ENCODE results near the gene GOLGA6L1. TPM values are rescaled to one million over a fixed set of nuclear protein-coding genes. Genes with fewer than 3 reads are reported as not detected.
"Not testable (repeated sequence)": the region's sequence is repeated elsewhere in the genome, so short reads cannot be mapped to it uniquely, and the experiment has no call there.

The GOLGA6L1 gene, protein sequence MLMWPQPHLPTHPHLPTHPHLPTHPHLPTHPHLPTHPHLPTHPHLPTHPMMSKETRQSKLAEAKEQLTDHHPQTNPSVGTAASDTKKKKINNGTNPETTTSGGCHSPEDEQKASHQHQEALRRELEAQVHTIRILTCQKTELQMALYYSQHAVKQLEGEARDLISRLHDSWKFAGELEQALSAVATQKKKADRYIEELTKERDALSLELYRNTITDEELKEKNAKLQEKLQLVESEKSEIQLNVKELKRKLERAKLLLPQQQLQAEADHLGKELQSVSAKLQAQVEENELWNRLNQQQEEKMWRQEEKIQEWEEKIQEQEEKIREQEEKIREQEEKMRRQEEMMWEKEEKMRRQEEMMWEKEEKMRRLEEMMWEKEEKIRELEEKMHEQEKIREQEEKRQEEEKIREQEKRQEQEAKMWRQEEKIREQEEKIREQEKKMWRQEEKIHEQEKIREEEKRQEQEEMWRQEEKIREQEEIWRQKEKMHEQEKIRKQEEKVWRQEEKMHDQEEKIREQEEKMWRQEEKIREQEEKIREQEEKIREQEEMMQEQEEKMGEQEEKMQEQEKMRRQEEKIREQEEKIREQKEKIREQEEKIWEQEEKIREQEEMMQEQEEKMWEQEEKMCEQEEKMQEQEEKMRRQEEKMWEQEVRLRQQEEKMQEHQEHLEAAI
- total RNA-seq (2014; rRNA removed; shearing (Covaris generic)): not detected in 2 replicates

DNA sequence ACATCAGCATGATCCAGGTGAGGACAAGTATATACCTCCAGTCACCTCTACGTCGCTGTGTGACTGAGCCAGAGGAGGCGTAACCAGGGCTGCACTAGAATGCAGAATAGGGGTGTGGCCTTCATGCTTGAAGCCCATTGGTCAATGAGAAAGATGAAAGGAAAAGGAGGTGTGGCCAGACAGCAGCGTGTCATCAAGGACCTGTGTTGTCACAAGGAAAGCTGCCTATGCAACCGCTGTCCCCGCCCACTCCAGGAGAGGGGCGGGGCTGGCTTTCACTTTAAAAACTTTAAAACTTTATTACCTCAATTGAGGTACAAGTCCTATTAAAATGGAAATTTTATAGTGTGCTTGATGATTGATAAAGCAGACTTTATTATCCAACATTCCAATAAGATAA is at the start of gene GOLGA6L1:
TSS of gene GOLGA6L1 (minus strand) at position 101 of the 400 bp plus-strand sequence. CDS start at position 10, 91 bp downstream.
- DNase-seq (ENCODE audit: low spot score): not testable (repeated sequence)

GRCh38 chr15:23181201-23181600 is 44.6 kb upstream of the GOLGA6L1 start:
- DNase-seq (ENCODE audit: low spot score): not testable (repeated sequence)

DNA sequence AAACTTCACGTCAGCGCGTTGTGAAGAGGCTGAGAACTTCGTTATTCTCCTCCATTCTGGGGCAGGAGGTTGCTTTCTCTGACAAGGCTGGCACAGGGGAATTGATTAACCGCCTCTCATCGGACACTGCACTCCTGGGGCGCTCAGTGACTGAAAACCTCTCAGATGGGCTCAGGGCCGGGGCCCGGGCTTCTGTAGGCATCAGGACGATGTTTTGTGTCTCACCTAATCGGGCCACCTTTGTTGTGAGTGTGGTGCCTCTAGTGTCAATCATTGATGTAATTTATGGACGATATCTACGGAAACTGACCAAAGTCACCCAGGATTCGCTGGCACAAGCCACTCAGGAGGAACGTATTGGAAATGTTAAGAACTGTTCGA is 43.9 kb upstream of the GOLGA6L1 start:
- DNase-seq (ENCODE audit: low spot score): not testable (repeated sequence)

GRCh38 chr15:23179768-23180546 is 43.3 kb upstream of the GOLGA6L1 start:
- DNase-seq (ENCODE audit: low spot score): not testable (repeated sequence)

DNA sequence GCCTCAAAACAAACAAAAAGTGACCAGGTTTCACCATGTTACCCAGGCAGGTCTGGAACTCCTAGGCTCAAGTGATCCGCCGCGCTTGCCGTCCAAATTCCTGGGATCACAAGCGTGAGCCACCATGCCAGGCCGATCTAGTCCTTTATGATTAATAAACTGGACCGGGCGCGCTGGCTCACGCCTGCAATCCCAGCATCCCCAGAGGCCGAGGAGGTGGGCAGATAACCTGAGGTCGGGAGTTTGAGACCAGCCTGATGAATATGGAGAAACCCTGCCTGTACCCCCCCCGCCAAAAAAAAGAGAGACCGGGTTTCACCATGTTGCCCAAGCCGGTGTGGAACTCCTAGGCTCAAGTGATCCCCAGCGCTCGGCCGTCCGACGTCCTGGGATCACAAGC is 40.1 kb upstream of the GOLGA6L1 start:
- not testable (repeated sequence) for DNase-seq (ENCODE audit: low spot score)

GRCh38 chr15:23175606-23176005 is 39.0 kb upstream of the GOLGA6L1 start:
- DNase-seq (ENCODE audit: low spot score): not testable (repeated sequence)

DNA sequence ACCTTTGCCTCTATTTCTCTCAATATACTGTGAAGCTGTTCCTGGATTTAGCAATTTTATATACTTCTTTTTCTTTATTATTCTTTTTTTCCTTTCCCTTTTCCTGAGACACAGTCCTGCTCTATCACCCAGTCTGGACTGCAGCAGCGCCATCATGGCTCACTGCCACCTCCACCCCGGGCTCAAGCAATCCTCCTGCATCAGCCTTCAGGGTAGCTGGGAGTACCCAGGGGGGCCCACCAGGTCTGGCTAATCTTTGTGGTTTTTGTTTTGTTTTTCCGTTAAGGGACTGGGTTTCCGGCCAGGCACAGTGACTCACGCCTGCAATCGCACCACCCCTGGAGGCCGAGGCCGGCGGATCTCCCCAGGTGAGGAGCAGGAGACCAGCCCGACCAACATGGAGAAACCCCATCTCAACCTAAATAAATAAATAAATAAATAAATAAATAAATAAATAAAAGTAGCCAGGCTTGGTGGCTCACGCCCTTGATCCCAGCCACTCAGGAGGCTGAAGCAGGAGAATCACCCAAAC is 38.1 kb upstream of the GOLGA6L1 start:
- DNase-seq (ENCODE audit: low spot score): not testable (repeated sequence)

- DNase-seq (ENCODE audit: low spot score): not testable (repeated sequence)
These were observed 3.8 kb downstream of the GOLGA6L1 start for GRCh38 chr15:23132787-23133186.

- no peak for DNase-seq (ENCODE audit: low spot score)
These were observed 18.4 kb downstream of the GOLGA6L1 start for GRCh38 chr15:23118208-23118607.

DNA sequence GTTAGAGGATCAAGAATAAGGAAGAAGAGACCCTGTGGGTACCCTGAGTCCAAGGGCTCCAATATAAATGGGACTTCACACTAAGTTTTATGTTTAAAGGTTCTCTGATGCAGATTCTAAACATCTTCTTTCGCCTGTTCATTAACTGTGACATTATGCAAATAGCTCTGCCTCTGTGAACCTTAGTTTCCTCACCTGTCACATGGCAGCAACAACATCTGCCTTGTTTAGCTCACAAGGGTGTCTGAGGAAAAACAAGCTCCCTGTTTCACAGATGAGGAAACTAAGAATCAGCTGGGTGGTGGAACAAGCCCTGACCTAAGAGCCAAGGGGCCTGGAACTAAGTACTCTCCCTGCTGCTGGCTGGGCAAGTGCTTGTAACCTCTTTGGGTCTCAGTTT is 40.8 kb downstream of the GOLGA6L1 start:
- no peak for DNase-seq (ENCODE audit: low spot score)

- DNase-seq (ENCODE audit: low spot score): no peak
These were observed 53.5 kb downstream of the GOLGA6L1 start for GRCh38 chr15:23083115-23083514.

DNA sequence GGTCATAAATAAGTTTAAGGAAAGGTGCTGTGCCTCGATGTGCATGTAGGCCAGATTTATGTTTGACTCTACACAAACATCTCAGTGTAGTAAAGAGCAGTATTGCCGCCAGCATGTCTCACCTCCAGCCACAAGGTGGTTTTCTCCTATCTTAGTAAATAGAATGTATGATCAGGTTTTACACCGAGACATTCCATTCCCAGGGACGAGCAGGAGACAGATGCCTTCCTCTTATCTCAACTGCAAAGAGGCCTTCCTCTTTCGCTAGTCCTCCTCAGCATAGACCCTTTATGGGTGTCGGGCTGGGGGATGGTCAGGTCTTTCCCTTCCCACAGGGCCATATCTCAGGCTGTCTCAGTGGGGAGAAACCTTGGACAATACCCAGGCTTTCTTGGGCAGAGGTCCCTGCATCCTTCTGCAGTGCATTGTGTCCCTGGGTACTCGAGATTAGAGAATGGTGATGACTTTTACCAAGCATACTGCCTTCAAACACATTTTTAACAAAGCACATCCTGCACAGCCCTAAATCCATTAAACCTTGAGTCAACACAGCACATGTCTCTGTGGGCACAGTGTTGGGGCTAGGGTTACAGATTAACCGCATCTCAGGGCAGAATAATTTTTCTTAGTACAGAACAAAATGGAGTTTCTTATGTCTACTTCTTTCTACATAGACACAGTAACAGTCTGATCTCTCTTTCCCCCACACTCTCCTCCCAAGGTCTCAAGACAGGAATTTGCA is 54.5 kb downstream of the GOLGA6L1 start:
- not testable (repeated sequence) for DNase-seq (ENCODE audit: low spot score)

DNA sequence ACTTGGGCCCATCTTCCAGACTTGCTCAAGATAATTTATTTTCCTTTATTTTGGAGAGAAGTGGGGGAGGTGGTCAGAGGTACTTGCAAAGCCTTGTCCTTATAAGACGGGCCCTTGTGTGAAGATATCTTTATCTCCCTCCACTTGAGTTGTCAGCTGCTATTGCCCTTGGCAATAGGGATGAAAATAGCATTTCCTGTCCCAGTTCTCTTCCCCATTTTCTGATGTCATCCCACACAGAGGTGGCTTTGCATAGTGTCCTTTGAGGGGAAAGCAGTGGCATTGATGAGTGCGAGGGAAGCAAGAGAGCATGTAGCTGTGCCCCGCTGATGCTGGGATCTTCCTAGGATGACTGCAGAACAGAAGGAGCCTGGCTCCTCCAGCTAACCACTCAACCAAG is 55.4 kb downstream of the GOLGA6L1 start:
- no peak for DNase-seq (ENCODE audit: low spot score)

- no peak for DNase-seq (ENCODE audit: low spot score)
These were observed 56.9 kb downstream of the GOLGA6L1 start for GRCh38 chr15:23079766-23080165.

Small RNAs within 50 kb of the gene (small RNA-seq; reads per million reads assigned to genes)
- not detected for gene RN7SL106P

Other genes starting within 250 kb of the GOLGA6L1 start
- 193 and 215 TPM in 2 replicates for gene CYFIP1, start 156.5 kb downstream of the GOLGA6L1 start, total RNA-seq (2014; rRNA removed; shearing (Covaris generic))
- gene TUBGCP5, start 97.3 kb downstream of the GOLGA6L1 start, total RNA-seq (2014; rRNA removed; shearing (Covaris generic)): 10.5 and 15.6 TPM in 2 replicates
- not detected in 2 replicates for gene GOLGA6L26, start 197.4 kb upstream of the GOLGA6L1 start, total RNA-seq (2014; rRNA removed; shearing (Covaris generic))
- not detected in 2 replicates for gene GOLGA8S, start 217.9 kb upstream of the GOLGA6L1 start, total RNA-seq (2014; rRNA removed; shearing (Covaris generic))